MM.1S (cell line): ENCODE data around the gene SHISAL2A.

Source experiments
- DNase-seq: peaks from one replicate; pipeline ENCODE4 v3.0.0-alpha.2; 2015
- H2AFZ ChIP-seq: fragments of 300-600 bp; sonication (generic); 2 replicates; pipeline ENCODE4 v1.6.0; 2016; ENCODE audit warnings: antibody characterized with exemption, low read length
- H3F3A ChIP-seq: fragments of 300-600 bp; sonication (generic); 2 replicates; pipeline ENCODE4 v1.6.1; 2016; ENCODE audit warnings: mild to moderate bottlenecking, antibody characterized with exemption, low read length, moderate library complexity, mixed read lengths; ENCODE audit not compliant: insufficient read depth
- H3K27ac ChIP-seq: fragments of 300-600 bp; sonication (generic); 2 replicates; pipeline ENCODE4 v1.5.1; 2016; ENCODE audit warnings: mild to moderate bottlenecking, low read length
- H3K27me3 ChIP-seq: fragments of 300-600 bp; sonication (generic); replicated peaks from 2 replicates; pipeline ENCODE4 v1.6.0; 2016; ENCODE audit warnings: low read length; ENCODE audit not compliant: insufficient read depth
- H3K36me3 ChIP-seq: fragments of 300-600 bp; sonication (generic); replicated peaks from 2 replicates; pipeline ENCODE4 v1.6.1; 2016; ENCODE audit warnings: mild to moderate bottlenecking, low read length, mixed read lengths; ENCODE audit not compliant: insufficient read depth
- H3K4me1 ChIP-seq: fragments of 300-600 bp; sonication (generic); 2 replicates; pipeline ENCODE4 v1.6.1; 2016; ENCODE audit warnings: low read length, mixed read lengths
- H3K4me2 ChIP-seq: fragments of 300-600 bp; sonication (generic); 2 replicates; pipeline ENCODE4 v1.6.0; 2016; ENCODE audit warnings: low read depth, low read length
- H3K4me3 ChIP-seq: fragments of 300-600 bp; sonication (generic); 2 replicates; pipeline ENCODE4 v1.5.1; 2016; ENCODE audit warnings: low read length, mixed read lengths
- H3K79me2 ChIP-seq: fragments of 300-600 bp; sonication (generic); 2 replicates; pipeline ENCODE4 v1.6.1; 2016; ENCODE audit warnings: mixed run types, low read length, mixed read lengths
- H3K9ac ChIP-seq: fragments of 300-600 bp; sonication (generic); 2 replicates; pipeline ENCODE4 v1.6.1; 2016; ENCODE audit warnings: low read length, mixed read lengths
- H3K9me2 ChIP-seq: fragments of 300-600 bp; sonication (generic); replicated peaks from 2 replicates; pipeline ENCODE4 v1.6.1; 2016; ENCODE audit warnings: mild to moderate bottlenecking, low read length, mixed read lengths; ENCODE audit not compliant: insufficient read depth
- H3K9me3 ChIP-seq: fragments of 300-600 bp; sonication (generic); replicated peaks from 2 replicates; pipeline ENCODE4 v1.6.1; 2016; ENCODE audit warnings: mild to moderate bottlenecking, low read length, mixed read lengths; ENCODE audit not compliant: insufficient read depth
- H4K20me1 ChIP-seq: fragments of 300-600 bp; sonication (generic); 2 replicates; pipeline ENCODE4 v1.6.1; 2016; ENCODE audit warnings: mild to moderate bottlenecking, low read length, moderate library complexity, mixed read lengths; ENCODE audit not compliant: insufficient read depth
- EZH2 ChIP-seq: fragments of 300-600 bp; sonication (generic); optimal IDR thresholded peaks from 2 replicates; pipeline ENCODE3; 2017; ENCODE audit warnings: low read depth, mild to moderate bottlenecking, antibody characterized with exemption, low read length, mixed read lengths
- EZH2phosphoT487 ChIP-seq: fragments of 300-600 bp; sonication (generic); IDR thresholded peaks from 2 replicates; pipeline ENCODE4 v1.6.1; 2018; ENCODE audit warnings: antibody characterized with exemption, low read length
- TF ChIP-seq, protein P1 (sequence below): fragments of 300-600 bp; sonication (generic); IDR thresholded peaks from 2 replicates; pipeline ENCODE4 v1.5.1; 2016; ENCODE audit warnings: antibody characterized with exemption, low read length, mixed read lengths

The SHISAL2A gene

DNA sequence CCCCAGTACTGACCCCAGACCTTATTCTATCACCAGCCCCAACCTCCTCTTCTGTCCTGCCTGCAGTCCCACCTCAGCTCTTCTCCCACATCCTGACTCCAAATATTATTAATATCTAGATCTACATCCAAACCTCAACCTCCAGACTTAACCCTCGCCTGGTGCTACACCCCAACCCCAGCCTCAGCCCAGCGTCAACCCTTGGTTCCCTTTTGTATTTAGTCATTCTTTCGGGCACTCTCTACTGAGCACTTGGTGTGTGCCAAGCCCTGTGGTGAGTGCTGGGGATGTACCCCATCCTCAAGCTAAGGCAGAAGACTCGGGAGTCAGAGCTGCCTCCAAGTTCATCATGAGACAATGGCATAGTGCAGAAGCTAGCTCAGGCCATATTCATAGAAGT lies 1.1 kb downstream of the SHISAL2A start:
- Histone ChIP-seq H3K4me3 (no peak overlapping the region), H3K9me2 (no peaks in the 10 kb centered on the region), H3K4me2 (no peak overlapping the region), H3K9me3 (no peaks in the 10 kb centered on the region), H3K4me1 (peaks cover 35% of the 10 kb centered on the region), H3K27me3 (no peaks in the 10 kb centered on the region), H4K20me1 (no peaks in the 10 kb centered on the region), H3K79me2 (no peaks in the 10 kb centered on the region), H3K36me3 (no peaks in the 10 kb centered on the region), H3F3A (peaks cover 21% of the 10 kb centered on the region), H3K27ac (no peak overlapping the region), H3K9ac (no peak overlapping the region), H2AFZ (no peak overlapping the region)
- no peak for DNase-seq
- TF ChIP-seq EZH2 (no peak), EZH2phosphoT487 (no peak)
- TF ChIP-seq, protein P1, sequence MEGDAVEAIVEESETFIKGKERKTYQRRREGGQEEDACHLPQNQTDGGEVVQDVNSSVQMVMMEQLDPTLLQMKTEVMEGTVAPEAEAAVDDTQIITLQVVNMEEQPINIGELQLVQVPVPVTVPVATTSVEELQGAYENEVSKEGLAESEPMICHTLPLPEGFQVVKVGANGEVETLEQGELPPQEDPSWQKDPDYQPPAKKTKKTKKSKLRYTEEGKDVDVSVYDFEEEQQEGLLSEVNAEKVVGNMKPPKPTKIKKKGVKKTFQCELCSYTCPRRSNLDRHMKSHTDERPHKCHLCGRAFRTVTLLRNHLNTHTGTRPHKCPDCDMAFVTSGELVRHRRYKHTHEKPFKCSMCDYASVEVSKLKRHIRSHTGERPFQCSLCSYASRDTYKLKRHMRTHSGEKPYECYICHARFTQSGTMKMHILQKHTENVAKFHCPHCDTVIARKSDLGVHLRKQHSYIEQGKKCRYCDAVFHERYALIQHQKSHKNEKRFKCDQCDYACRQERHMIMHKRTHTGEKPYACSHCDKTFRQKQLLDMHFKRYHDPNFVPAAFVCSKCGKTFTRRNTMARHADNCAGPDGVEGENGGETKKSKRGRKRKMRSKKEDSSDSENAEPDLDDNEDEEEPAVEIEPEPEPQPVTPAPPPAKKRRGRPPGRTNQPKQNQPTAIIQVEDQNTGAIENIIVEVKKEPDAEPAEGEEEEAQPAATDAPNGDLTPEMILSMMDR: no peak

GRCh38 chr1:52635321-52636089 lies 2.5 kb downstream of the SHISAL2A start:
- peak overlapping the region; percentile 14; the same call in 1 of the 2 replicates for H2AFZ ChIP-seq
- no peaks in the 10 kb centered on the region for H3K79me2 ChIP-seq
- H3K9ac ChIP-seq: no peak overlapping the region
- no peak overlapping the region for H3K4me3 ChIP-seq
- H3K27me3 ChIP-seq: no peaks in the 10 kb centered on the region
- no peak overlapping the region for H3K4me2 ChIP-seq
- H3K9me3 ChIP-seq: no peaks in the 10 kb centered on the region
- H3K27ac ChIP-seq: peak overlapping the region; percentile 14; the same call in 1 of the 2 replicates
- DNase-seq: no peak
- H4K20me1 ChIP-seq: no peaks in the 10 kb centered on the region
- no peaks in the 10 kb centered on the region for H3K36me3 ChIP-seq
- TF ChIP-seq EZH2phosphoT487 (no peak), EZH2 (no peak)
- TF ChIP-seq, protein P1: no peak
- no peaks in the 10 kb centered on the region for H3K9me2 ChIP-seq
- H3F3A ChIP-seq: peaks cover 21% of the 10 kb centered on the region
- peaks cover 35% of the 10 kb centered on the region for H3K4me1 ChIP-seq

GRCh38 chr1:52636721-52637695 lies 4.0 kb downstream of the SHISAL2A start:
- Histone ChIP-seq H3K4me1 (peaks cover 35% of the 10 kb centered on the region), H3K4me3 (peak overlapping the region; percentile 24; the same call in 1 of the 2 replicates), H4K20me1 (no peaks in the 10 kb centered on the region), H3K79me2 (no peaks in the 10 kb centered on the region), H3K9ac (peak overlapping the region; percentile 60), H3K27ac (peak overlapping the region; percentile 94), H3K27me3 (no peaks in the 10 kb centered on the region), H3K36me3 (no peaks in the 10 kb centered on the region), H3F3A (peaks cover 21% of the 10 kb centered on the region), H2AFZ (peak overlapping the region; percentile 73), H3K4me2 (peak overlapping the region; percentile 58), H3K9me2 (no peaks in the 10 kb centered on the region), H3K9me3 (no peaks in the 10 kb centered on the region)
- DNase-seq: peak; percentile 82
- TF ChIP-seq EZH2 (no peak), EZH2phosphoT487 (no peak)
- TF ChIP-seq, protein P1: no peak
